Left lobe of liver (tissue), 2 donors: ENCODE measurements around the gene EXOC2. TPM values are rescaled to one million over a fixed set of nuclear protein-coding genes. Genes with fewer than 3 reads are reported as not detected.

Source experiments
- ATAC-seq: fragments of 200-7000 bp; cut with Tn5 transposase; one replicate; pipeline ENCODE4 v1.9.1; 2020; ENCODE audit warnings: mild to moderate bottlenecking, moderate library complexity
- DNase-seq: peaks from one replicate; pipeline ENCODE4 v3.0.0-alpha.2; 2020; ENCODE audit warnings: low spot score
- total RNA-seq: library from RNA; stranded (reverse); gene quantifications from one replicate; pipeline ENCODE4 v1.2.1, GENCODE V29; 2021
- donor health status: DM: no; HTN: no; CAD: no; lungs with moderate emphysema.
- donor health status: DM: no; HTN: yes; CAD: no.

EXOC2 gene
- total RNA-seq, 1 donor from 2014 or later: 7.5 TPM

DNA sequence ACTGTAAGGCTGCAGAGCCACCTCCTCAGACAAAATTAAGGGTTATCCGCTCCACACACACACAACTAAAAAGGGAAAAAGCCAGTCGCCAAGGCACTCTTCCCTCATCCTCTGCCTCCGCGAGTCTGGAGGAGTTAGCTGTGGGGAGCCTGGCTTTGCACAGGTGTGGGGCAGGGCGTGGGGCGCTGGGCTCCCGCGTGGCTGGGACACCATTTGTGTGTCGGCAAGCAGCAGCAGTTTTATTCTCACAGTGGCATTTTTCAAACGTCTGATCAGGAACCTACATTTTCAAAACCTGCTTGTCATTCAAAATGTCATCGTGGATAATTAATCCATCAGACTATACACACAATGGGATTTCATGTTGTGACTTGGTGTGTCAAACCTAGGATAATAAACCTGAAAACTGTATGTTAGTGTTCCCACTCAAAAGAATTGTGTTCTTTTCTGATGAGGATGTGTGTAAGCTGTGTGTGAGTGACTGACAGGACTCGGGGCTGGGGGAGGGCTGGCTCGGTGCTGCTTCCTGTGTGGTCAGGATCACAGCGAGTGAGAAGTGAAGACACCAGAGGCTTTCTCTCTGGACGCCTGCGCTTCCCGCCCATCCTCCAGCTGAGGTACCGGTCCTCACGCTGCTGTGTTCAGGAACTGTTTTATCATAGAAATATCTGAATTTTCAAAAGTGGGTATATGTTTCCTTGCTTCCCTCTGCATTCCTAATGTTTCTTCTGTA, 218.3 kb downstream of the EXOC2 start:
- ATAC-seq: peak; percentile 28
- no peak for DNase-seq

GRCh38 chr6:473768-474452, 219.0 kb downstream of the EXOC2 start:
- no peak for DNase-seq
- no peak for ATAC-seq

DNA sequence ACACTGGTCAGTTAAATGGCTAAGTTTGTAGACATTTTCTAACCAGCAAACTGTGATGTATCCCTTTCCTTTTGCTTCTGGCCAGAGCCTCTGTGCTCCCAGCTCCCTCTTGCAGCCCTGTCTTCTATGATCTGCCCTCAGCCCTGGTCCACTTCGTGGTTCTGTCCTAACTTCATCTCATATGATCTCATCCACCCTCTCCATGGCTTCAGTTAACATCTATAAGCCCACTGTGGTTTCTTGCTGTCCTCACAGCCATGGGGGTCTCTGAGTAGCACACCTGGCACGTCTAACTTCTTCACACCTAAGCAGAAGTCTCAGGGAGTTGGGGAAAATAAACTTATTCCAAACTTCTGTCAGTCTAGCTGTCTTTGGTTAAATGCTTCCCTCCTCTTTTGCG, 219.6 kb downstream of the EXOC2 start:
- ATAC-seq: no peak
- no peak for DNase-seq

- no peak for DNase-seq
- ATAC-seq: no peak
Observed at GRCh38 chr6:470901-471448, 222.0 kb downstream of the EXOC2 start.

DNA sequence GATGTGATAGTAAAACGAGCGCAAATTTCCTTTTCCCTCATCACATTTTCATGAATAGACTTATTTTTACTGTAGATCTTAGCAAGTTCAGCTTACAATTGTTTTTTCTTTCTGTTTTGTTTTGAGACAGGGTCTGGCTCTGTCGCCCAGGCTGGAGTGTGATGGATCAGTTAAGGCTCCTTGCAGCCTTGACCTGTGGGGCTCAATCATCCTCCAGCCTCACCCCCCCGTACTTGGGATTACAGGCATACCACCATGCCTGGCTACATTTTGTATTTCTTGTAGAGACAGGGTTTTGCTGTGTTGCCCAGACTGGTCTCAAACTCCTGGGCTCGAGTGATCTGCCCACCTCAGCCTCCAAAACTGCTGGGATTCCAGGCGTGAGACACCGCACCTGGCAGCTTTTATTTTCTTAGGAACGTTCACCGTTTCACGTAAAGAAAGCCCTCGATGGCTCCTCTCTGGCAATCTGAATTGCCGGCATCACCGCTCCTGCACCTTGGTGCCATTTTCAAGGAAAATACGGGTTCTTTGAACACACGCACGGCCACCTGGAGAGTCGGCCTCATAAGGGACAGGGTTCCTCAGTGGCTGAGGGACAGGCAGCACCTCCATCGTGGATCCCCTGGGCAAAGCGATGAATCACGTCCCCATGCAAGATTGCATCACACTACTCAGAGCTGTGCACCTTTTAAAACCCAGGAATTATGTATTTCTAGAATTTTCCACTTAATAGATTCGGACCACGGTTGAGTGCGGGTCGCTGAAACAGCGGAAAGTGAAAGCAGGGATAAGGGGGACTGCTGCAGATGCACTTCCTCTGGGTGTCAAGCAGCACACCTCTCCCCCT, 222.7 kb downstream of the EXOC2 start:
- no peak for ATAC-seq

GRCh38 chr6:467671-468082, 225.3 kb downstream of the EXOC2 start:
- no peak for DNase-seq
- no peak for ATAC-seq

More for the DNA sequence above, 222.7 kb downstream of the EXOC2 start:
- no peak for DNase-seq

DNA sequence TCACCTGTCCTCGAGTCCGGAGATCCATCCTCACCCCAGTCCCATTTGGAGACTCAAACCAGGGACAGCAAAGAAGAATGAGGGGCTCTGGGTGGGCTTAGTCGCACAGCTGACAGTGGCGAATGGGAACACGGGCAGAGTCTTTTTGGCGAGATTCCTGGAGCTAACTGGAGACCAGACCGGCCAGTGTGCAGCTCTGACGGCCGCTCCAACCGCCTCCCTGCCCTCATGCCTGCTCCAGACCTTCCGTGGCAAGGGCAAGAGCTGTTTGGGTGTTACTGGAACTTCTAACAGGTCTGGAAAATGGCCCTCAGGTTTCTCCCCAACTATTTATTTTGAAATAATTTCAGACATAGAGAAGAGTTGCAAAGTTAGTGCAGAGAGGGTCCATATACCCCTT, 225.8 kb downstream of the EXOC2 start:
- ATAC-seq: no peak
- DNase-seq: no peak

GRCh38 chr6:466564-466963, 226.4 kb downstream of the EXOC2 start:
- ATAC-seq (no peak), DNase-seq (no peak)

- ATAC-seq: no peak
- no peak for DNase-seq
Observed at GRCh38 chr6:465531-466348, 227.2 kb downstream of the EXOC2 start.

DNA sequence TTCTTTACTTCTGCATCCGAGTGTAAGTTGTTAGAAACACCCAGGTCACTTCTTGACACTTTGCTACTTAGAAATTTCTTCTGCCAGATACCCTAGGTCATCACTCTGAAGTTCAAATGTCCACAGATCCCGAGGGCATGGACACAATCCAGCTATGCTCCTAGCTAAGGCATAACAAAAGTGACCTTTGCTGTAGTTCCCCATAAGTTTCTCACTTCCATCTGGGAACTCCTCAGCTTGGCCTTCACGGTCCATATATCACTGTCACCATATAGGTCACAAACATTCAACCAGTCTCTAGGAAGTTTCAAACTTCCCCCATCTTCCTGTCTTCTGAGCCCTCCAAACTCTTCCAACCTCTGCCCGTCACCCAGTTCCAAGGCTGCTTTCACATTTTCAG, 236.1 kb downstream of the EXOC2 start:
- DNase-seq: no peak
- ATAC-seq: no peak

DNA sequence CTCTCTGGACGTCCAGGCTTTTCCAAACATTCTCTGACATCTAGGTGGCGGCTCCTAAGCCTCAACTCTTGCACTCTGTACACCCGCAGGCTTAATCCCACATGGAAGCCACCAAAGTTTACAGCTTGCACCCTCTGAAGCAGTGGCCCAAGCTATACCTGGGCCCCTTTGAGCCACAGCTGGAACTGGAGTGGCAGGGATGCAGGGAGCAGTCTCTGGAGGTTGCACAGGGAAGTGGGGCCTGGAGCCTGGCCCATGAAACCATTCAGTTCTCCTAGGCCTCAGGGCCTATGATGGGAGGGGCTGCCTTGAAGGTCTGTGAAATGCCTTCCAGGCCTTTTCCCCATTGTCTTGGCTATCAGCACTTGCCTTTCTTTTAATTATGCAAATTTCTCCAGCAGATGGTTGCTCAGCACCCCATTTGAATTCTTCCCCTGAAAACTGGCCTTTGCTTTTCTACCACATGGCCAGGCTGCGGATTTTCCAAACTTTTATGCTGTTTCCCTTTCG, 236.5 kb downstream of the EXOC2 start:
- no peak for DNase-seq
- no peak for ATAC-seq

- ATAC-seq: no peak
- no peak for DNase-seq
Observed at GRCh38 chr6:455835-456234, 237.1 kb downstream of the EXOC2 start.

DNA sequence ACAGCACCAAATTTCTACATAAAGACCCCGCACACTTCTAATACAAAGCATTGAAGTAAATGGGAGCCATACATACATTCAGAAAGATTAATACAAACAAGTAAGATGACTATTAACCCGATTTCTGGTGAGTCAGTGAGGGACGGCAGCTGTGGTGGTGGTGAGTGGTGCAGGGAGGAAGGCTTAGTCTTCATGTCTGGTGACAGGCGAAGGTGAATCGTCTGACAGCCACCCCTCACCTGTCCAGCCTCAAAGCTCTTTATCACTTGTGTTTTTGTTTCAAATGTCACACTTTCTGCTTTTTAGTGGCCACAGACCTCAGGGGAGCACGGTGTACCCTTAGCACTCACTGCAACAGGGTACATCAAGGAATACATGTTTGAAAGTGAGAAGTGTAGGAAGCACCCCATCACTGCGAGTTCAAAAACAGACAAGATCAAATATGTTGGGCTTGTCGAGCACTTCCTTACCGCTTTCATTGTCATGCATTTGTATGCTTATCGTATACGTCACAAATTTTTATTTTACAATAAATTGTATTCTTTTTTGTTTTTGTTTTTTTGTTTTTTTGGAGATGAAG, 237.8 kb downstream of the EXOC2 start:
- no peak for ATAC-seq
- no peak for DNase-seq

DNA sequence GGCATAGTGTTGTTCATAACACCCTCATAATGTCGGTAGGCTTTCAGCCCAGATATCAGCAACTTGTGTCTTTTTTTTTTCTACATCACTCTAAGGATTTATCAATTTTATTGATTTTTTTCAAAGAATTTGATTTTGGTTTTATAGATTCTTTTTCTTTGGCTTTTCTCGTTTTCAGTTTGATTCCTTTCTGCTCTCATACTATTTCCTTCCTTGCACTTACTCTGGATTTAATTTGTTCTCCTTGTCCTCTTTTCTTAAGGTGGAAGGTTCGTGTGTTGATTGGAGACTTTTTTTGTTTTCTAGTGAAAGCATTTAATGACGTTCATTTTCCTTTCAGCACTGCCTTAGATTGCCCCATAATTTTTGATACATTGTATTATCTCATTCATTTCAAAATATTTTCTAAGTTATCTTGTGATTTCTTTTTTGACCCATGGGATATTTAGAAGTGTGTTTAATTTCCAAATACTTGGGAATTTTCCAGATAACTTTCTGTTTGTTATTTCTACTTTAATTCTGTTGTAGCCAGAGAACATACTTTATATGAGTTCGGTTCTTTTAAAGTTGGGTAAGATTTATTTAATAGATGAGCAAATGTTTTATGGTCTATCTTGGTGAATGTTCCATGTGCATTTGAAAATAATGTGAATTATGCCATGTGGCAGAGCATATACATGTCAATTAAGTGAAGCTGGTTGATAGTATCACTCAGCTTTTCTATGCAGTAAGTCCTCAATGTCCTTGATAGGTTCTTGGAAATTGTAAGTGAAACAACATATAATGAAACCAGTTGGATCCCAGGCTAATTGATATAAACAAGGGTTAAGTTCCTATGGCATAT, 238.6 kb downstream of the EXOC2 start:
- ATAC-seq: no peak
- no peak for DNase-seq

- no peak for DNase-seq
Observed at GRCh38 chr6:453152-453551, 239.8 kb downstream of the EXOC2 start.

DNA sequence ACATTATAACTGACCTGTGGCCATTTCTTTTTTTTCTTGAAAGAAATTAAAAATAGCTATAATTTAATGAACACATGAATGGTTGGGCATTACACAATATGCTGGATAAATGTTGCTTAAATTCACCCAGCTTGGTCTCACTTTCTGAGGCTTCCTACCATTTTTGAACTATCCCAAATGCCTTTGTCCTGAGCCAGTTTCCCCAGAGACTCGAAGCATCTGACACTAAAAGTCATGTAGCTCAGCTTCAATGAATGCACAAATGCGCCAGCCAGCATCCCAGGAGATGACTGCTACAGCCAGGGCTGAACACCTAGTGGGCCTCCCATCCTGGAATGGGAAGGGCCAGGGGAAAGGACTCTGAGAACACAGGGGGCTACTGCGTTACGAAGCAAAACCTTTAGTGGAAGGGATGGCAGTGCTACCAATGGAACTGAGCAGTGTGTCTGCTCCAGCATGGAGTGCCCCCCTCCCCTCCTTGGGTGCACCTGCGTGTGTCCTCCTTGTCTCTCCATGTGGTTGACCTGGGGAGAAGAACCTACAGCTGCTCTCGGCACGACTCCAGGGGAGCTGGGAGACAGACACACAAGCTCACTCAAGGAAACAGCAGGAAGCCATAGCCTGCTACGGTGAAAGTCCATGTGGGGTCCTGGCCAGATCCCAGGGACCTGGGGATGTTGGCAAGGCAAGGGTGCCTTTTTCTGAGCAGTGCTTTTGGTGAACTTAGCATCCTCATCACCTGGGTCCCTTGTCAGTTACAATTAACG, 240.5 kb downstream of the EXOC2 start:
- DNase-seq (no peak), ATAC-seq (no peak)

More at GRCh38 chr6:453152-453551, 239.8 kb downstream of the EXOC2 start:
- no peak for ATAC-seq

- ATAC-seq: no peak
- DNase-seq: no peak
Observed at GRCh38 chr6:451847-452246, 241.1 kb downstream of the EXOC2 start.

GRCh38 chr6:451336-451735, 241.6 kb downstream of the EXOC2 start:
- DNase-seq: no peak
- ATAC-seq: no peak
